ENCODE data around the gene CTAG2.
"Not testable (repeated sequence)": the region's sequence is repeated elsewhere in the genome, so short reads cannot be mapped to it uniquely, and the experiment has no call there.

Gene CTAG2

DNA sequence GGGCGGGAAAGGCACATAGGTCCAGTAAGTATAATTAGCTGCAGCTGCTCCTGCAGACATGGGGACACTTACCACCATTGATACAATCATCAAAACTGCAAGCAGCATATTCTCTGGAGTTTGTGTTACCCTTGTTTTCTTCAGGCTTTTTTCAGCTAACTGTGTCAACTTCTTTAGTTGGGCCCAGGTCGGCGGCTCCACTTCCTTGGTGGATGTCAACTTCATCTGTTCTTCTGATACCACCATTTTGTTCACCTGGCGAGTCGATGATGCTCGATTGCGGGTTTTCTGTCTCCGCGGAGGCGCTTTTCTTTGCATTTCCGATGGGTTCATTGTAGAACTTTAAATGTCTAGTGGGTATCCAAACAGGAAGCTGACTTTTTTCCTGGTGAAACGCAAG is 42.2 kb downstream of the CTAG2 start:
- not testable (repeated sequence) for H3K27ac Mint-ChIP-seq, H3K27me3 Mint-ChIP-seq, H3K9me3 Mint-ChIP-seq, H3K4me3 Mint-ChIP-seq, H3K4me1 Mint-ChIP-seq, H3K36me3 Mint-ChIP-seq, ATAC-seq

DNA sequence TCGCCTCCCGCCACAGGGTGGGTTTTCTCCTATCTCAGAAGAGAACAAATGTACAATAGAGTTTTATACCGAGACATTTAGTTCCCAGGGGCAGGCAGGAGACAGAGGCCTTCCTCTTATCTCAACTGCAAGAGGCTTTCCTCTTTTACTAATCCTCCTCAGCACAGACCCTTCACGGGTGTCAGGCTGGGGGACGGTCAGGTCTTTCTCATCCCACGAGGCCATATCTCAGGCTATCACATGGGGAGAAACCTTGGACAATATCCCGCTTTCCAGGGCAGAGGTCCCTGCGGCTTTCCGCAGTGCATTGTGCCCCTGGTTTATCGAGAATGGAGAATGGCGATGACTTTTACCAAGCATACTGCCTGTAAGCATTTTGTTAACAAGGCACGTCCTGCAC is 44.6 kb downstream of the CTAG2 start:
- H3K27me3 Mint-ChIP-seq, H3K36me3 Mint-ChIP-seq, H3K4me3 Mint-ChIP-seq, H3K27ac Mint-ChIP-seq, H3K4me1 Mint-ChIP-seq, ATAC-seq, H3K9me3 Mint-ChIP-seq: not testable (repeated sequence)

DNA sequence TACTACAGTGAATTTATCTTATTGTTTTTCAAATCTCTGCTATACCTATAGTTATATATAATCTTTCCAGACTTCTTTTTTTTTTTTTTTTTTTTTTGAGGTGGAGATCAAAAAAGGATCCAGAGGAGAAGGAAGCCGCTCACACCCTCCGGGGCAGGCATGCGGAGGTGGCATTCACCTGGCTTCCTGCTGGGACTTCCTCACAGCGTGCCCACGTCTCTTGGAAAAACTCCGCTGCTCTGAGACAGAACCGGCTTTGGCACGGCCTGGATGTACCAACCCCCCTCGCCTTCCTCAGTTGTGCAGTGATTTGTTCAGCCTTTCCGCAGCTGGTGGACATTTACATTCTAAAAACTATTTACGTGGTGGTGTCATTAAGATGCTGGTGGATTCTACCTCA is 45.4 kb downstream of the CTAG2 start:
- not testable (repeated sequence) for ATAC-seq, H3K9me3 Mint-ChIP-seq, H3K4me1 Mint-ChIP-seq, H3K4me3 Mint-ChIP-seq, H3K27ac Mint-ChIP-seq, H3K36me3 Mint-ChIP-seq, H3K27me3 Mint-ChIP-seq

DNA sequence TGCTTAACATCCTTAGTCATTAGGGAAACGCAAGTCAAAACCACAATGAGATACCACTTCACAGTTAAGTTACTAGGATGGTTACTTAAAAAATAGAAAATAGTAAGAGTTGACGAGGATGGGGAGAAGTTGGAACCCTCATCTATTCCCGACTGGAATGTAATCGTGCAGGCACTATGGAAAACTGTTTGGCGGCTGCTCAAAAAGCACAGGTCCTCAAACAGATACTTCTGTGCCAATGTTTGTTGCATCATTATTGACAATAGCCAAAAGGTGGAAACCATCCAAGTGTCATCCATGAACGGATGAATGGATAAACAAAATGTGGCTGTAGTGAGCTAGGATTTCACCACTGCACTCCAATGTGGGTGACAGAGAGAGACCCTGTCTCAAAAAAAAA is 46.0 kb downstream of the CTAG2 start:
- no peaks in the 10 kb centered on the region for H3K9me3 Mint-ChIP-seq
- H3K4me1 Mint-ChIP-seq: no peaks in the 10 kb centered on the region
- no peak overlapping the region for H3K4me3 Mint-ChIP-seq

DNA sequence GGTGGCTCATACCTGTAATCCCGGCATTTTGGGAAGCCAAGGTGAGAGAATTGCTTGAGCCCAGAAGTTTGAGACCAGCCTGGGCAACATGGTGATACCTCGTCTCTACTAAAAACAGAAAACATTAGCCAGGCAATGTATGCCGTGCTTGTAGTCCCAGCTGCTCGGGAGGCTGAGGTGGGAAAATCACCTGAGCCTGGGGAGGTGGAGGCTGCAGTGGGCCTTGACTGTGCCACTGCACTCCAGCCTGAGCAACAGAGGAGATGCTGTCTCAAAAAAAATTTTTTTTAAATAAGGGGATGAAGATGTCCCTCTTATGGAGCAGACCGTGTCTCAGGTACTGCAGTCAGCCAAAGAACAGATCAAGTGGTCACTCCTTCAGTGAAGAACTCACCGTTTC is 47.8 kb downstream of the CTAG2 start:
- Mint-ChIP-seq H3K27ac (no peak overlapping the region), H3K4me3 (no peak overlapping the region), H3K27me3 (peaks cover under 1% of the 10 kb centered on the region)

More for the DNA sequence above, 46.0 kb downstream of the CTAG2 start:
- H3K27me3 Mint-ChIP-seq: no peaks in the 10 kb centered on the region
- no peak overlapping the region for H3K27ac Mint-ChIP-seq
- no peak for ATAC-seq
- H3K36me3 Mint-ChIP-seq: no peaks in the 10 kb centered on the region

DNA sequence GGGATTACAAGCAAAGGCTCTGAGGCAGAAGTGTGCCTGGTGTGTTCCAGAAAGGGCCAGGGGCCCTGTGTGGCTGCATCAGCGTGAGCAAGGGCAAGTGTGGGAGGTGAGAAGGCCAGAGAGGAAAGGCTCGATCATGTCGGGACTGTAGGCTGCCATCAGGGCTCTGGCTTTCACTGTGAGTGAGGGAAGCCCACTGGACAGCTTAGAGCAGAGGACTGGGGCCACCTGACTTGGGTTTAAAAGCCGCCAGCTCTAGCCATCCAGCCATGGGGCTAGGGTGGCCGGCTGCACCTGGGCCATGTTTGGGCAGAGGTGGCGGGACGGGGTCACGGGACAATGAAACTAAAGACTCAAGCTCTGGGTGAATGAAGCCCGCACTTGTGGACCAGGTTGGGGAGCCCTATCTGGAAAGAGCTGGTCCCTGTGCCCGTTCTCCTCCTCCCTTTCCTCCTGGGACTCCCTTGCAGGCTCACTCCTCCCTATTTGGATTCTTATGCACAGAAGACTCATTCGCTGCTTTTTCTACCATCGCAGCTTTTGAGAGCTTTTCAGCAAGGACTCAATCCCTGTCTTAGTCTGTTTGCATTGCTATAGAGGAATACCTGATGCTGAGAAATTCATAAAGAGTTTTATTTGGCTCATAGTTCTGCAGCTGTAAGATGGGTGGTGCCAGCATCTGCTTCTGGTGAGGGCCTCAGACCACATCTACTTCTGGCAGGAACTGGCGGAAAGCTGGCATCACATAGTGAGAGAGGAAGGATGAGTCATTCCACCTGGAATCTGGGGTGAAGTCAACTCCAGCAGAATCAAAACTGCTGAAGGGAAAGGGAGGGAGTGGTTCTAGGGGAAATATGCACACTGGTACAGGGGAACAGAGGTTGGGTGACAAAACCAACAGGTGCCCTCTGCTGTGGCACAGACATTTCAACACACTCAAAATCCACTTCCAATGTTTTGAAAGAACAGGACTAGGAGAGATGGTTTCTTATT is 49.6 kb downstream of the CTAG2 start:
- Mint-ChIP-seq H3K36me3 (no peaks in the 10 kb centered on the region), H3K9me3 (no peaks in the 10 kb centered on the region), H3K27ac (no peak overlapping the region), H3K4me1 (no peaks in the 10 kb centered on the region), H3K27me3 (peaks cover 14% of the 10 kb centered on the region), H3K4me3 (no peak overlapping the region)
- ATAC-seq: no peak

More for the DNA sequence above, 47.8 kb downstream of the CTAG2 start:
- H3K4me1 Mint-ChIP-seq: no peaks in the 10 kb centered on the region
- no peaks in the 10 kb centered on the region for H3K9me3 Mint-ChIP-seq
- no peak for ATAC-seq
- no peaks in the 10 kb centered on the region for H3K36me3 Mint-ChIP-seq

DNA sequence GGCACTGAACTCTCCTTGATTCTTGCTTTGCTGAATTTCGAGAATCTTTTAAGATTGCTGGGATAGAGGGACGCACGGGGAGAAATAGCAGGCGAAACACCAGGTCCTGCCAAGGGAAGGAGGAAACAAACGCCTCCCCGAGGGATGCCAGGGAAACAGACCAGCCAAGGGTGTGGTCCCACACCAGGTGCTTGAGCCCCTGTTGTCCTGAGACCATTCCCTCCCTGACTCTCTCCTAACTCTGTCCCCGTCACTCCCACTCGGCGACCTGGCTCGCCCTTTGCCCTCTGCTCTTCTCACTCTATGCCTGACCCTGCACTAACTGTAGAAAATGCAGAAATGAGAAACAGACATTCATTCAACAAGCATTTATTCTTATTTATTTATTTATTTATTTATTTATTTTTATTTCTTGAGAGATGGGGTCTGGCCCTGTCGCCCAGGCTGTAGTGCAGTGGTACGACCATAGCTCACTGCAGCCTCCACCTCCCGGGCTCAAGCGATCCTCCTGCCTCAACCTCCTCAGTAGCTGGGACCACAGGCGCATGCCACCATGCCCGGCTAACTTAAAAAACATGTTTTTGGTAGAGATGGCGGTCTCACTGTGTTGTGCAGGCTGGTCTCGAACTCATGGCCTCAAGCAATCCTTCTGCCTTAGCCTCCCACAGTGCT is 50.5 kb downstream of the CTAG2 start:
- H3K4me3 Mint-ChIP-seq: no peak overlapping the region
- H3K36me3 Mint-ChIP-seq: no peaks in the 10 kb centered on the region
- no peaks in the 10 kb centered on the region for H3K4me1 Mint-ChIP-seq
- no peaks in the 10 kb centered on the region for H3K9me3 Mint-ChIP-seq
- ATAC-seq: no peak
- peaks cover 16% of the 10 kb centered on the region for H3K27me3 Mint-ChIP-seq
- H3K27ac Mint-ChIP-seq: no peak overlapping the region

DNA sequence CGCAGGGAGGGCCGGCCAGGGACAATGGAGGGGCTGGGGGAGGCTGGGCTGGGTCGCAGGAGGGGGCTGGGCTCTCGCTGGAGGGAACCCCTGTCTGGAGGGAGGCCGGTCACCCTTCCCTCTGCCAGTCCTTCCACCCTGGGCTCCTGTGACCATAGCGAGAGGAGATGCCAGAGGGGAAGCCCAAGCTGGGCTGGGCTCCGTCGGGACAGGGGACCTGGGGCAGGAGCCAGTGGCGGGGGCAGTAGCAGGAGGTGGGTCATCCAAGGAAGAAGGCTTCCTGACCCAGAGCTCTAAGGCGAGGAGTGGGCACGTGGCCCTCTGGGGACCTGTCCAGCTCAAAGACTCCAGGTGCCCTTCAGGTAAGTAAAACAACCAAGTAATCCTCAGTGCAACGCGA is 51.2 kb downstream of the CTAG2 start:
- no peak for ATAC-seq
- Mint-ChIP-seq H3K4me3 (no peak overlapping the region), H3K27me3 (peaks cover 23% of the 10 kb centered on the region), H3K9me3 (peaks cover 1% of the 10 kb centered on the region), H3K36me3 (no peaks in the 10 kb centered on the region), H3K4me1 (no peaks in the 10 kb centered on the region), H3K27ac (no peak overlapping the region)

Measured in stimulated activated memory B cell treated with anti-CD40 and anti-IgM and Interleukin-4, amounts not matched to agents 10 μg/mL and 1 μg/mL and 100 μg/mL, for 72 hours (primary cell).